Measurements from ENCODE around the gene SORCS1. TPM values are rescaled to one million over a fixed set of nuclear protein-coding genes. Genes with fewer than 3 reads are reported as not detected.

The SORCS1 gene
- total RNA-seq, 1 experiment from 2014 or later, result not detected

- no peaks in the 10 kb centered on the region for H3K27me3 ChIP-seq (ENCODE audit: insufficient read depth, low read length)
- POLR2A ChIA-PET, result no interaction called here
- H3K79me2 ChIP-seq (ENCODE audit: insufficient read depth, low read length), result no peaks in the 10 kb centered on the region
- RAD21 ChIA-PET (ENCODE audit: low non-redundant PET in 1 of 2, low total read pairs in 2 of 2, uncharacterized antibody in 2 of 2, unreplicated experiment in 2 of 2), result no interaction called here
- no peak overlapping the region for H3K4me2 ChIP-seq (ENCODE audit: low read length)
- no peak overlapping the region for H3K27ac ChIP-seq (ENCODE audit: low read depth, low read length)
- no peaks in the 10 kb centered on the region for H3K4me1 ChIP-seq (ENCODE audit: control insufficient read depth in 1 of 2, insufficient read depth in 2 of 2, low read length in 2 of 2)
- no peak overlapping the region for H3K9ac ChIP-seq (ENCODE audit: low read length)
- H3K9me2 ChIP-seq (ENCODE audit: insufficient read depth), result no peaks in the 10 kb centered on the region
- CTCF ChIA-PET, result no interaction called here
- H3K36me3 ChIP-seq (ENCODE audit: control insufficient read depth in 1 of 2, insufficient read depth in 2 of 2, low read length in 2 of 2), result no peaks in the 10 kb centered on the region
- no peak for DNase-seq (ENCODE audit: low read depth, low spot score)
- no peak overlapping the region for H2AFZ ChIP-seq (ENCODE audit: low read depth, low read length, poor library complexity, severe bottlenecking)
- H3K4me3 ChIP-seq (replicated peaks in 1 of 2; ENCODE audit: low read depth in 1 of 2, low read length in 2 of 2), result no peak overlapping the region
- no peak for ATAC-seq
- TF ChIP-seq ATF3 (IDR thresholded peaks at IDR 0.05) (no peak), CTCF (IDR thresholded peaks at IDR 0.05 in 2 of 3, conservative IDR thresholded peaks at IDR 0.05 in 1 of 3; ENCODE audit: borderline replicate concordance in 1 of 3, insufficient read depth in 1 of 3, low read depth in 2 of 3, low read length in 2 of 3) (no peak), CEBPB (IDR thresholded peaks at IDR 0.05; ENCODE audit: low read depth) (no peak), EGR1 (IDR thresholded peaks at IDR 0.05; ENCODE audit: low read depth) (no peak), TCF7L2 (IDR thresholded peaks at IDR 0.05; ENCODE audit: borderline replicate concordance, extremely low read depth, insufficient read depth, insufficient read length) (no peak), YY1 (IDR thresholded peaks at IDR 0.05; ENCODE audit: extremely low read depth, insufficient replicate concordance, low read depth, low read length) (no peak), POLR2A (IDR thresholded peaks at IDR 0.05; ENCODE audit: borderline replicate concordance, extremely low read depth, insufficient read depth, insufficient read length) (no peak), EZH2 (IDR thresholded peaks at IDR 0.05) (no peak), ELF1 (IDR thresholded peaks at IDR 0.05; ENCODE audit: borderline replicate concordance, low read depth) (no peak), REST (IDR thresholded peaks at IDR 0.05; ENCODE audit: low read depth) (no peak), POLR2AphosphoS5 (IDR thresholded peaks at IDR 0.05; ENCODE audit: low read depth, low read length) (no peak), SRF (IDR thresholded peaks at IDR 0.05; ENCODE audit: low read depth) (no peak), SP1 (IDR thresholded peaks at IDR 0.05; ENCODE audit: low read depth) (no peak), FOSL1 (IDR thresholded peaks at IDR 0.05; ENCODE audit: low read depth) (no peak)
- H4K20me1 ChIP-seq (ENCODE audit: insufficient read depth), result no peaks in the 10 kb centered on the region
- BruUV-seq (replicated peaks), result no TSS peak
- peaks cover 14 to 15% of the 10 kb centered on the region in 2 experiments; a peak in 2 of 4 replicates for H3K9me3 ChIP-seq (ENCODE audit: control insufficient read depth in 1 of 2, insufficient read depth in 1 of 2, low read depth in 1 of 2, low read length in 2 of 2)
- intact Hi-C loops (cut with micrococcal nuclease), result no loop called here
Measured at GRCh38 chr10:106804992-106805582, 359.4 kb downstream of the SORCS1 start.

Data from HCT116 (cell line).